SU-DHL-6 (cell line): ENCODE measurements around the gene HNF4A.

ENCODE experiments used
- H2AFZ ChIP-seq: fragments of 200-600 bp; sonication (generic); 2 replicates; pipeline ENCODE4 v1.6.1; 2014; ENCODE audit warnings: low read depth, mild to moderate bottlenecking, moderate library complexity, mixed read lengths, antibody characterized with exemption, low read length; ENCODE audit not compliant: severe bottlenecking
- H3F3A ChIP-seq: fragments of 200-600 bp; shearing (Covaris generic); 2 replicates; pipeline ENCODE4 v1.6.0; 2016; ENCODE audit warnings: antibody characterized with exemption, mild to moderate bottlenecking; ENCODE audit not compliant: insufficient read depth
- H3K27ac ChIP-seq: fragments of 200-600 bp; sonication (generic); 2 replicates; pipeline ENCODE4 v1.5.1; 2016; ENCODE audit warnings: low read depth, mild to moderate bottlenecking, low read length, moderate library complexity, mixed read lengths
- H3K27me3 ChIP-seq: fragments of 200-600 bp; sonication (generic), shearing (Covaris generic); 2 replicates; pipeline ENCODE4 v1.6.0; 2014; ENCODE audit warnings: mild to moderate bottlenecking, low read length
- H3K36me3 ChIP-seq: fragments of 200-600 bp; sonication (generic); 2 replicates; pipeline ENCODE4 v1.6.1; 2014; ENCODE audit warnings: mild to moderate bottlenecking, low read length, mixed read lengths
- H3K4me2 ChIP-seq: fragments of 300-600, 200-600 bp; shearing (Covaris generic), sonication (generic); 2 replicates; pipeline ENCODE4 v1.6.0; 2014; ENCODE audit warnings: low read length, low read depth, mild to moderate bottlenecking; ENCODE audit not compliant: poor library complexity, severe bottlenecking
- H3K4me3 ChIP-seq: fragments of 200-600 bp; sonication (generic); 2 replicates; pipeline ENCODE4 v1.5.1; 2014; ENCODE audit warnings: antibody characterized with exemption, low read length, mild to moderate bottlenecking, mixed read lengths; ENCODE audit not compliant: insufficient read depth, poor library complexity, severe bottlenecking
- H3K79me2 ChIP-seq: fragments of 200-600 bp; sonication (generic); 2 replicates; pipeline ENCODE4 v1.6.1; 2014; ENCODE audit warnings: mild to moderate bottlenecking, low read length, moderate library complexity; ENCODE audit not compliant: insufficient read depth
- H3K9ac ChIP-seq: fragments of 200-600 bp; sonication (generic); 2 replicates; pipeline ENCODE4 v1.7.0; 2014; ENCODE audit warnings: mild to moderate bottlenecking, low read length
- H3K9me2 ChIP-seq: fragments of 200-600 bp; sonication (generic); replicated peaks from 2 replicates; pipeline ENCODE4 v1.6.1; 2014; ENCODE audit warnings: low read length; ENCODE audit not compliant: insufficient read depth
- H3K9me3 ChIP-seq: fragments of 200-600 bp; sonication (generic); 2 replicates; pipeline ENCODE4 v1.6.1; 2014; ENCODE audit warnings: low read length, mixed read lengths; ENCODE audit not compliant: insufficient read depth
- H4K20me1 ChIP-seq: fragments of 200-600 bp; sonication (generic); 2 replicates; pipeline ENCODE4 v1.6.1; 2014; ENCODE audit warnings: low read depth, mild to moderate bottlenecking, antibody characterized with exemption, low read length, moderate library complexity, mixed read lengths
- EZH2phosphoT487 ChIP-seq: fragments of 200-600 bp; sonication (generic), shearing (Covaris generic); conservative IDR thresholded peaks from 2 replicates; pipeline ENCODE4 v1.6.1; 2018; ENCODE audit warnings: mild to moderate bottlenecking, antibody characterized with exemption, low read length, moderate library complexity, mixed read lengths
- TF ChIP-seq, protein P1 (sequence below): fragments of 200-600 bp; sonication (generic); IDR thresholded peaks from one replicate; pipeline ENCODE4 v1.5.1; 2017; ENCODE audit warnings: antibody characterized with exemption, mild to moderate bottlenecking, low read length, moderate library complexity; ENCODE audit not compliant: insufficient read depth, poor library complexity, severe bottlenecking

Gene HNF4A

DNA sequence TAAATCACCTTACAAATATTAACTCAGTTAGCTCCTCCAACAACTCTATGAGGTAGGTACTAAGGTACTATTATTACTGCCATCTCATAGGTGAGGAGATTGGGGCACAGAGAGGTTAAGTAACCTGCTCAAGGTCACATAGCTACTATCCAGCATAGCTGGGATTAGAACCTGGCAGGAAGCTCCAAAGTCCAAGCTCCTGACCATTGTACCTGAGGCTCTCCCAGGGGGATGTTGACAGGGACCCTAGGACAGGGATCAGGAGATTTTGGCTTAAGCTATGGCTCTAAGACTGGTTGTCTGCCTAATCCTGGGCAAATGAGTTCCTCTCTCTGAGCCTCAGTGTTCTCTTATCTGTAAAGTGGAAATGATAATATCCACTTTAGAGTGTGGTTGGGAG is 59.3 kb downstream of the HNF4A start:
- Histone ChIP-seq H3K9me2 (no peaks in the 10 kb centered on the region), H3K79me2 (no peaks in the 10 kb centered on the region), H3K36me3 (no peaks in the 10 kb centered on the region), H3K9me3 (no peaks in the 10 kb centered on the region), H3K4me3 (no peak overlapping the region), H3F3A (no peaks in the 10 kb centered on the region), H3K4me2 (no peak overlapping the region), H4K20me1 (no peaks in the 10 kb centered on the region), H3K9ac (no peak overlapping the region), H3K27ac (no peak overlapping the region), H3K27me3 (no peaks in the 10 kb centered on the region), H2AFZ (no peak overlapping the region)
- TF ChIP-seq, protein P1, sequence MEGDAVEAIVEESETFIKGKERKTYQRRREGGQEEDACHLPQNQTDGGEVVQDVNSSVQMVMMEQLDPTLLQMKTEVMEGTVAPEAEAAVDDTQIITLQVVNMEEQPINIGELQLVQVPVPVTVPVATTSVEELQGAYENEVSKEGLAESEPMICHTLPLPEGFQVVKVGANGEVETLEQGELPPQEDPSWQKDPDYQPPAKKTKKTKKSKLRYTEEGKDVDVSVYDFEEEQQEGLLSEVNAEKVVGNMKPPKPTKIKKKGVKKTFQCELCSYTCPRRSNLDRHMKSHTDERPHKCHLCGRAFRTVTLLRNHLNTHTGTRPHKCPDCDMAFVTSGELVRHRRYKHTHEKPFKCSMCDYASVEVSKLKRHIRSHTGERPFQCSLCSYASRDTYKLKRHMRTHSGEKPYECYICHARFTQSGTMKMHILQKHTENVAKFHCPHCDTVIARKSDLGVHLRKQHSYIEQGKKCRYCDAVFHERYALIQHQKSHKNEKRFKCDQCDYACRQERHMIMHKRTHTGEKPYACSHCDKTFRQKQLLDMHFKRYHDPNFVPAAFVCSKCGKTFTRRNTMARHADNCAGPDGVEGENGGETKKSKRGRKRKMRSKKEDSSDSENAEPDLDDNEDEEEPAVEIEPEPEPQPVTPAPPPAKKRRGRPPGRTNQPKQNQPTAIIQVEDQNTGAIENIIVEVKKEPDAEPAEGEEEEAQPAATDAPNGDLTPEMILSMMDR, result no peak
- TF ChIP-seq EZH2phosphoT487, result no peak

DNA sequence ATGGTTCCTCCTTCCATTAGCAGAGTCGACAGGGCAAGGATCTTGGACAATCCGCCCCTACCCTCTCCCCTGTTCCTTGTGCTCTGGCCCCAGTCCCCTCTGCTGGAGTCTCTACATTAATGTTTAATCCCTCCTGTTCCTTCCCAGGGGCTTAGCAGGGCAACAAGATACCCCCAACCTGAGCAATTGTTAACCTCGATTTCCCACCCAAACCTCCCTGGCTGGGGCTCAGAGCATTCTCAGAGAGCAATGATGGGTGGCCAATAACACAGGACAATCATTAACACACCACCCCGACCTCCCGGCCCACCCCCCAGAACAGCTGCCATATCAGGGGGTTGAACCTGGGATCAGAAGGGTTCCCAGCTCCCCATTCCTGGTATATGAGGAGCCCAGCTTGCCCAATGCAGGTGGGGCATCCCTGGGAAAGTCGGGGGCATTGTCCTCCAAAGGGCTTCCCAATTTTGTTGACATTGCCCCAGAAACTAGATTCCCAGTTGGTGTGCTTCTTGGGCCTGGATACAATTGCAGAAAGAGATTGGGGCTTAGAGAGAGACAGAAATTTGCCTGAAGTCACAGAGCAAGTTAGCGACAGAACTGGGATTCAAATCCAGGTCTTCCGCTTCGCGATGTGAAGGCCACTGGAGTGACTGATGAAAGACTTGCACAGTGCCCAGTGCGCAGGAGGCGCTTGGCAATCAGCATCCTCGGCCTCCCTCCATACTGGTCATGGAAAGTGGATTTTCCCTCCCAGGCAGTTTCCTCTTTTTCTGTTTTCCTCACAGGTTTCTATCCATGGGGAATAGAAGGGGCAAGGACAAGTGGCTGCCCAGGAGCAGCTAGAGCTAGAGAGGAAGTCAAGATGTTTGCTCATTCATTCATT is 60.6 kb downstream of the HNF4A start:
- H3K4me2 ChIP-seq, result no peak overlapping the region
- no peak overlapping the region for H3K9ac ChIP-seq
- no peak overlapping the region for H3K4me3 ChIP-seq
- no peaks in the 10 kb centered on the region for H3K9me2 ChIP-seq
- TF ChIP-seq EZH2phosphoT487, result no peak
- TF ChIP-seq, protein P1, result no peak
- no peak overlapping the region for H3K27ac ChIP-seq
- no peaks in the 10 kb centered on the region for H3K79me2 ChIP-seq
- no peaks in the 10 kb centered on the region for H3K9me3 ChIP-seq
- H3F3A ChIP-seq, result no peaks in the 10 kb centered on the region
- no peaks in the 10 kb centered on the region for H3K27me3 ChIP-seq
- H3K36me3 ChIP-seq, result no peaks in the 10 kb centered on the region
- no peak overlapping the region for H2AFZ ChIP-seq
- H4K20me1 ChIP-seq, result no peaks in the 10 kb centered on the region

DNA sequence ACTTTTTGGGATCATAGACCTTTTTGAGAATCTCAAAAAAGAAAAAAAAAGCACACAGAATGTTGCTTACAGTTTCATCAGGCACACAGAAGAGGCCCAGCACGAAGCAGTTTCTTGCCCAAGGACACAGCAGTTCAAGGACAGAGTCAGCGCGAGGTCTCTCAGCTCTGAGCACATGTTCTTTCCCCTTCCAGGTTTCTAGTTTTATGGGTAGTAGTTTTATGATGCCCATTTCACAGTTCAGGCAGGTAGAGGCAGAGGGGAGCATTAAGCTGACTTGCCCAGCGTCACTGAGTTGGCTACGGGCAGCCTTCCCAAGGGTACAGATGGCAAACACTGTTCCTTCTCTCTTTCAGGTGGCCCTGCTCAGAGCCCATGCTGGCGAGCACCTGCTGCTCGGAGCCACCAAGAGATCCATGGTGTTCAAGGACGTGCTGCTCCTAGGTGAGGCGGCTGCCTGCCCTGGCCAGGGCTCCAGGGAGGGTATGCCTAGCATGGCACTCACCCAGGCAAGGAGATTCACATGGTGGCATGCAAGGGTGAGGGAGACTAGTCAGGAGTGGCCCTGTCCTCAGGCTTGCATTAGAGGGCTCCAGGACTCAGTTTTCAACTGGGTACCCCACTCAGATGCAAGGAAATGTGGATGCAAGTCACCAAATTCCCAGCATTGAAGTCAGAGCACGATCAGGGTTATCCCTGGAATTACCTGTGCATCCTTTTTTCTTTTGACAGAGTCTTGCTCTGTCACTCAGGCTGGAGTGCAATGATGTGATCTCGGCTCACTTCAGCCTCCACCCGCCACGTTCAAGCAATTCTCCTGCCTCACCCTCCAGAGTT is 62.8 kb downstream of the HNF4A start:
- Histone ChIP-seq H3K4me2 (no peak overlapping the region), H3F3A (no peaks in the 10 kb centered on the region), H3K36me3 (no peaks in the 10 kb centered on the region), H3K9me3 (no peaks in the 10 kb centered on the region), H4K20me1 (no peaks in the 10 kb centered on the region), H3K27ac (no peak overlapping the region), H2AFZ (no peak overlapping the region), H3K9ac (no peak overlapping the region), H3K27me3 (no peaks in the 10 kb centered on the region), H3K79me2 (no peaks in the 10 kb centered on the region), H3K9me2 (no peaks in the 10 kb centered on the region), H3K4me3 (no peak overlapping the region)
- TF ChIP-seq, protein P1, result no peak
- no peak for TF ChIP-seq EZH2phosphoT487
